ENCODE results near the gene KRTAP4-11.
"Not testable (repeated sequence)": the region's sequence is repeated elsewhere in the genome, so short reads cannot be mapped to it uniquely, and the experiment has no call there.

DNA sequence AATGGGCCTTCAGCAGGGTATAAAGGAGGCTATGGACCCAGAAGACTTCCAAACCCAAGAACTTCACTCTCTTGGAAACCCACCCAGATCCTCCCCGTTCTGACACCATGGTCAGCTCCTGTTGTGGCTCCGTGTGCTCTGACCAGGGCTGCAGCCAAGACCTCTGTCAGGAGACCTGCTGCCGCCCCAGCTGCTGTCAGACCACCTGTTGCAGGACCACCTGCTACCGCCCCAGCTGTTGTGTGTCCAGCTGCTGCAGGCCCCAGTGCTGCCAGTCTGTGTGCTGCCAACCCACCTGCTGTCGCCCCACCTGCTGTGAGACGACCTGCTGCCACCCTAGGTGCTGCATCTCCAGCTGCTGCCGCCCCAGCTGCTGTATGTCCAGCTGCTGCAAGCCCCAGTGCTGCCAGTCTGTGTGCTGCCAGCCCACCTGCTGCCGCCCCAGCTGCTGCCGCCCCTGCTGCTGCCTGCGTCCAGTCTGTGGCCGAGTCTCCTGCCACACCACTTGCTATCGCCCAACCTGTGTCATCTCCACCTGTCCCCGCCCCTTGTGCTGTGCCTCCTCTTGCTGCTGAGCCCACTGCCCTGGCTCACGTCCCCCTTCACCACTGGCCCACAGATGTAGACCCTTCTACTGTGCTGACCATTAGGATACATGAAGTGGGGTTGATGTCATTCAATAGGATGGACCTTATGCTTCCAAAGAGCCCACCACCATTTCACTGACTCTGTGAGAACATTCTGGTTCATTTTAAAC is 33.9 kb downstream of the KRTAP4-11 start, which contains the start of gene KRTAP4-7:
- not testable (repeated sequence) for TF ChIP-seq EZH2 (IDR thresholded peaks at IDR 0.05; ENCODE audit: borderline replicate concordance); CTCF (IDR thresholded peaks at IDR 0.05; ENCODE audit: poor library complexity); EZH2phosphoT487 (IDR thresholded peaks at IDR 0.05; ENCODE audit: low read depth, severe bottlenecking, unreplicated experiment)

All from hepatocyte (in vitro differentiated cells).